GM15510 (cell line): Measurements from ENCODE around the gene ACAP1.

ENCODE experiments used
- POLR2A ChIP-seq: IDR thresholded peaks from 3 replicates; pipeline ENCODE4 v1.6.1; 2011; ENCODE audit warnings: borderline replicate concordance; ENCODE audit not compliant: insufficient read length; ENCODE audit errors: extremely low read depth

ACAP1 gene

GRCh38 chr17:7334938-7335538 lies 1.3 kb upstream of the ACAP1 start:
- no peak for TF ChIP-seq POLR2A

- no peak for TF ChIP-seq POLR2A
These were observed 3.9 kb downstream of the ACAP1 start for GRCh38 chr17:7340179-7340578.

- TF ChIP-seq POLR2A: no peak
These were observed 5.5 kb downstream of the ACAP1 start for GRCh38 chr17:7341842-7342241.

- TF ChIP-seq POLR2A: no peak
These were observed 6.9 kb downstream of the ACAP1 start for GRCh38 chr17:7343250-7343649.

GRCh38 chr17:7346761-7347614 lies 10.7 kb downstream of the ACAP1 start:
- no peak for TF ChIP-seq POLR2A

GRCh38 chr17:7347630-7348477 lies 11.5 kb downstream of the ACAP1 start:
- peak; percentile 17 for TF ChIP-seq POLR2A

- TF ChIP-seq POLR2A: no peak
These were observed 12.3 kb downstream of the ACAP1 start for GRCh38 chr17:7348478-7349242.

GRCh38 chr17:7351665-7352502 lies 15.6 kb downstream of the ACAP1 start, which contains the start of gene KCTD11:
Gene KCTD11, plus strand, starts transcription at chr17:7352162.
- TF ChIP-seq POLR2A: peak; percentile 42

GRCh38 chr17:7352503-7352889 lies 16.2 kb downstream of the ACAP1 start:
- TF ChIP-seq POLR2A: no peak

- no peak for TF ChIP-seq POLR2A
These were observed 16.7 kb downstream of the ACAP1 start for GRCh38 chr17:7352910-7353635.

GRCh38 chr17:7354262-7354843 lies 18.0 kb downstream of the ACAP1 start:
- no peak for TF ChIP-seq POLR2A

GRCh38 chr17:7355053-7355452 lies 18.7 kb downstream of the ACAP1 start, which contains the start of gene TMEM95:
Gene TMEM95, plus strand, starts transcription at chr17:7355156. Its CDS starts 49 bp downstream, at chr17:7355205.
- no peak for TF ChIP-seq POLR2A
